GM19043 (cell line): Measurements from ENCODE around the gene OSBPL1A.

Experiments
- ATAC-seq: cut with Tn5 transposase; IDR thresholded peaks from one replicate; pipeline ENCODE4 v1.9.1; 2021; ENCODE audit warnings: low read depth; ENCODE audit not compliant: unreplicated experiment

The OSBPL1A gene

DNA sequence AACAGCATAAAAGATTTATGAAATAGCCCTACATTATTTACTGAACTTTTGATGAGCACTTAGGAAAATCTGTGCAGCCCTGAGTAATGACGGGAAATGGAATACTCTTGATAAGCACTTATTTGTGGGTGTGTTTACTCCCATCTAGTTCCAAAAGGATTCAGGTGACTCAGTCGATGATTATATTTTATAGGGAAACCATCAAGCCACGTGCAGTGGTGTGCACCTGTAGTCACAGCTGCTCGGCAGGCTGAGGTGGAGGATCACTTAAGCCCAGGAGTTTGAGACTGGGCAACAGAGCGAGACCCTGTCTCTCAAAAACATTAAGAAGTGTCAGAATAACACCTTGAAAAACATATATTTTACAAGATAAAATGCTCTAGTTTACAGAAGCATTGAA is 166.9 kb downstream of the OSBPL1A start:
- no peak for ATAC-seq

DNA sequence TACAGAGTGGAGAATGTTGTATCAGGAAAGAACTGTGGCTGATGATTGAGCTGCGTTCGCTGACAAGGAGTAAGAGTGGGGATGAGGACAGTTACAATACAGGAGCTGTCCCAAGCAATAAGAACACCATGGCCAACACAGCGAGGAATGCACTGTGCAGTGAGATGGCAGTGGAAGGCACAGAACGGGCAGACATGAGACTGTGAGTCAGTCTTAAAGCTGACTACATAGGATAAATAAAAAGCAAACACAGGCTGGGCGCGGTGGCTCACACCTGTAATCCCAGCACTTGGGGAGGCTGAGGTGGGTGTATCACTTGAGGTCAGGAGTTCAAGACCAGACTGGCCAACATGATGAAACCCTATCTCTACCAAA is 169.0 kb downstream of the OSBPL1A start:
- ATAC-seq = no peak

- no peak for ATAC-seq
These were observed 169.5 kb downstream of the OSBPL1A start for GRCh38 chr18:24227977-24228666.

DNA sequence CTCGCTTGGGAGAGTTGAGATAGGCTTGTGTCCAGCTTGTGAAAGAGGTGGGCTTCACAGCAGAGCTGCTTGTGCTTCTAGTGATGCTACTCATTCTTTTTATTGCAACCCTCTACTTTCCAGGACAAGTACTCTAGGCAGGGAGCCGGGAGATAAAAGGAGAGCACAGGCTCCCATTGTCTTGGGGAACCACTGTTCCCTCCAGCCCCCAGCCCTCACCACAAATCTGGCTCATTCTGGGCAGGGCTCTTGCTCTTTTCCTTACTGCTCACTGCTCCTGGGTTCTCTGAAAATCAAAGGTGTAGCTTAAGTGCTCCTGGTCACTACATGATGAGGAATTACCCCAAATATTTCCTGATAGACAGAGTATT is 177.3 kb downstream of the OSBPL1A start:
- no peak for ATAC-seq

DNA sequence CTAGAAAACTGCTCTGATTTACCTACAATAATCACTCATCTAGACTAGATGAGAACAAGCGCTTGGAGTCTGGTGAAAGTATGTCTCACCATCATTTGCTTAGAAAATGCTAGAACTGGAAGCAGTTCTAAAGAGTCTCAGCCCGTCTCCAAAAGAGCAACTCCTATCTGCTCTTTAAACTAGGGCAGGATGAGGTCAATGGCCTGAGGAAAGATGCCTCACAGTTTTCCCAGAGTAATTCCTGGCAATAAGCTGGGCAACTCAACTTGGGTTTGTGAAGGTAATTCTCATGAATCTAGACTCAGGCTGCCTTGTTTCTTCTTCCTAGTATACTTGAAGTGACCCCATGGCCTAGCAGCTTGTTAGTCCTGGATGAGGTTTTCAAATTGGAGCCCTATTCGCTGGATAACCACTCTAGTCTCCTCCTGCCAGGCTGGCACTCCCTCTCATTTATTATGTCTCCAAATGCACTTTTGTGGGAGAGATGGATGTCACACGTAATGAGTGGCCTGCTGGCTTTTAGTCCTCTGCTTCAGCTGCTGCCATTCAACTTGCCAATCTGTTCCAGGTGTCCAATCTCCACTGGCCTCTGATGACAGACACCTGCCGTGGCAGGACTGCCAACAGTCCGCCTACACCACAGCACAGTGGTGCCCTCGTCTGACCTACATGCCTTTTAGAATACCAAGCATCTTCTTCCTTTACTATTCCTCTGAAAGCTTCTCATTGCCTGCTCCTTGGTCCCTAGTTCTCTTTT is 177.9 kb downstream of the OSBPL1A start:
- ATAC-seq = no peak

- ATAC-seq = no peak
These were observed 182.7 kb downstream of the OSBPL1A start for GRCh38 chr18:24214913-24215312.

DNA sequence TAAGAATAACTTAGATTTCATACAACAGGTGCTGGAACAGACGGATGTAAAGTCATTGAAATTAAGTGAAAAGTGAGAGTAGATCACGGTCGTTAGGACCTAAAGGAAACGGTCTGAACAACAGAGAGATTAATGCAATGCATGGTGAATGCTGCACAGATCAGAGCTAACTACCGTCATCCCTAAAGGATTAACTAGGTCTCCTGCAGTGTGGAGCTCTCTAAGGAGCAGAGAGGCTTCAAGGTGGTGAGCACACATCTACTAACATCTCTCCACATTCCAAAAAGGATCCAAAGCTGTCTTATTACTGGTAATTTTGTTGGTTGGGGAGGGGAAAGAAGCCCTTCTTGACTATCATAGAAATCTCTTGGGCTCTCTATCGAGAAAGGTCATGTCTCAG is 183.5 kb downstream of the OSBPL1A start:
- no peak for ATAC-seq

- no peak for ATAC-seq
These were observed 184.7 kb downstream of the OSBPL1A start for GRCh38 chr18:24212939-24213338.

DNA sequence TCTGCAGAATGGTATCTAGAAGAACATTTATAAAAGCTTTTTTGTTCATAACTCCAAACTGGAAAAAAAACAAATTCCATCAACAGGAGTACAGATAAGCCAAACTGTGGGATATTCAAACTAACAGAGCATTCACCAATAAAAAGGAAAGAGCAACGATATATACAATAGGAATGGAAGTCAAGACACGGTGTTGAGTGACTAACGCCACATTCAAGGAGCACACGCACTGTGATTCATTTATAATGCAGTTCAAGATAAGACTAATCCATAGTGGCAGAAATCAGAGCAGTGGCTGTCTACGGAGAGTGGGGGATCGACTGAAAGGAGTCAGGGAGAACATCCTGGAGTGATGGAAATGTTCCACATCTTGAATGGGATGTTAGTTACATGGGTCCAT is 188.1 kb downstream of the OSBPL1A start:
- ATAC-seq = no peak

DNA sequence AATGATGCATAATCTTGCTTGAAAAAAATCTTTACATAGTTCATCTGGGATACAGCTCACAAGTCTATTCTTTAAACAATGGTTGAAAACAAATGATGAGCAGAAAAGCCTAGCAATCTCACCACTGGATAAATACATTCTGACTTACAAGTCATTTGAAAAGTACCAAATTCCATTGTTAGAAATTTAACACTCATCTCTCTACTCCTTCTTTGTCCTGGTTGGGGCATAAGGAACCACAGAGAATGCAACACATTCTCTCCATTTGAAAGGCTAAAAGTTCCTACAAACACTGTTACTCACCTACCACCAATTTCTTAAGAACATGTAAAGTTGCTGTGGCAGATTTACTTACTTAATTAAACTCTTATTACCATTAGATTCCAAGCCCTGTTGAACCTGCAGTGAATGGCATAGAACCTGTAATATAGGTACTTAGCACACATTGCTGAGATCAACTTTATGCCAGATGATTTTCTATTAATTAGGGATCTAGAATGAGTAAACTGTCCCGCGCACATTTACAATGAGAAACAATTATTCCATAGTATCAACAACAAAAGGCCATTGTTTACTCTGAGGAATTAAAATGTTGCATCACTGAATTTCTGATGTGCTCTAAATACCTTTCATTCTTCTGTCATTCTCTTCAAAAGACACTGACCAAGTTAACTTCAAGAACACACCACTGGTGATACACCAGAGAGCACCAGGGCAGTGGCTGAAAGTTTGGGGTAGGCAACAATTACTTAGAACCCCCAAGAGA is 189.2 kb downstream of the OSBPL1A start:
- no peak for ATAC-seq

DNA sequence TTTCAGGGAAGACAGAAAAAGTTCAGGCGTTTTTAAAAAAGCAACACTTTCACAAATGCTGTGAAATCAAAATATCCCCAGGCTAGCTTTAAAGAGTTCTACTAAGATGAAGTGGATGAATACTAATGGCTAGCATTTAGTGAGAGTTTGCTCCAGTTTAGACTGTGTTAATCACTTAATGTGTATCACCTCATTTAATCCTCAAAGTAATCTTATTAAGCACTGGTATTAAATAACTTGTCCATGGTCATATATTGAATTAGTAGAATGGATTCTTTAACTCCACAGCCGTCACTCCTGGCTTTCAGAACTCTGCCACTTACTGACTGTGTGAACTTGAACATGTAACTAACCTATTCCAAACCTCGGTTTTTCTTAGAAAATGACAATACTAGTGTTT is 192.7 kb downstream of the OSBPL1A start:
- no peak for ATAC-seq

- ATAC-seq = no peak
These were observed 195.6 kb downstream of the OSBPL1A start for GRCh38 chr18:24201699-24202687.

DNA sequence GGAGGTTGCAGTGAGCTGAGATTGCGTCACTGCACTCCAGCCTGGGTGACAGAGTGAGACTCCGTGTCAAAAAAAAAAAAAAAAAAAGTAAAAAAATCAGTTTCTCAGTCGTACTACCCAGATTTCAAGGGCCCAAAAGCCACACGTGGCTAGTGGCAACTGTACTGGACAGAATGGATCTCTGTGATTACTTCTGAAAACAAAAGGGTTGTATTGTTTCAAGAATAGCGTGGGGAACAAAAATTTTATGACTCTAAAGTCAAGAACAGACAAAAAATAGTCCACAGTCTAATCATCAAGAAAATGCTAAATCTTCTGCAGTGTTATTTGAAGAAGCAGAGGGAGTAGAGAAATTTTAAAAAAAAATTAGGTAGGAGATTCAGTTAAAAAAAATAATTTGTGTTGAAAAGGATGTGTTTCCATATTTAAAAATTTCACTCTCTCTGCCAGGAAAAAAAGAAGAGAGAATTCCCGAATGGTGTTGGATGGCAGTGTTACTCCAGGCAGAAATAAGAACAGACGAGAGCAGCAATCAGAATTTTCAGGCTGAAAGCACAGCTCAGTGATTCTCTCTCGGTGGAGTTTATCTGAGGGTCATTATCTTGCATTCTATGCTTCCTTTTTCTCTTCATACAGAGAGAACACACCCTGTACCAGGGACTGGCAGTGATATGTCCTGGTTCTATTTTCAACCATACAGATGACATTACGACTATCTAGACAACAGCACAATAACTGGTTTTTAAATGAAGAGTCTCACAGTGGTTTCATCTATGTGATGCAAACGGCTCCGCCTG is 196.9 kb downstream of the OSBPL1A start:
- no peak for ATAC-seq

DNA sequence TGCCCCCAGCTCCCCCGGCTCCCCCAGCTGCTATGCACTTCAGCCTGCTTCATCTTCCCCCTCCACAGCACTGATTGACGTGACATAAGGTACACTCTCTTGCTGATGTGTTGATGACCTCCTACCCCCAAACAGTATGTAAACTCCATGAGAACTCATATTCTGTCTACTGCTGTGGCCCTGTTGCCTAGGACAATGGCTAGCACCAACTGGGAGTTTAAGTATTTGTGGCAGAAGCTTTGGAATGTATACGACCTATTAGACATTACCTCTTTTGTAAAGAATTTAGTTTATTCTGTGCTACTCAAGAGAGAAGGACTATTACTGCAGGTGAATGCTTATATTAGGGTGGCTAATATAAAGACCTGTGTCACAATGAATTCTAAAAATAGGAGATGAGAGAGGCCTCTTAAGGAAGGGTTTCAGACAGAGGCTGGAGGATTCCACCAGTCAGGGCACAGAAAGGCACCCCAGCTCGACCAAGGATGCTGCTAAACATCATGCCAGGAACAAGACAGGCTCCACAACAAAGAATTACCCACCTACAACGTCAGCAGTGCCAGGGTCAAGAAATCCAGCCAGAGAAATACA is 198.2 kb downstream of the OSBPL1A start:
- no peak for ATAC-seq

DNA sequence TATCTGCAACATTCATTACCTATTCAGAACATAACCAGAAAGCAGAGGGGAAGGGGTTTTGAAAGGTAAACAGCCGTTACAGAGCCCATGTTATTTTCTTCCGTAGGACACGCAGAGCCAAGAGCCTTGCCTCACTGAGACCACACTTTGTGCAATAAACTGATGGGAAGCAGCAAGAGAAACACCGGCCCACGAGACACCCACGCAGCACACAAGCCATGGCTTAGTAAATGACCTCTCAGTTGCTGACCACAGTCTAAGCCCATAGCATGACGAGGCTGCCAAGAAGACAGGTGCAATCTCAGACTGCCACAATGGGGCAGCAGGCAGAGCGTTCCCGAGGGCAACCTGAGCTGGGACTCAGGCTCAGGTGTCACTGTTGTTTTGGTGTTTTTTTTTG is 199.2 kb downstream of the OSBPL1A start:
- ATAC-seq = no peak

GRCh38 chr18:24197412-24197811 is 200.2 kb downstream of the OSBPL1A start:
- ATAC-seq = no peak

DNA sequence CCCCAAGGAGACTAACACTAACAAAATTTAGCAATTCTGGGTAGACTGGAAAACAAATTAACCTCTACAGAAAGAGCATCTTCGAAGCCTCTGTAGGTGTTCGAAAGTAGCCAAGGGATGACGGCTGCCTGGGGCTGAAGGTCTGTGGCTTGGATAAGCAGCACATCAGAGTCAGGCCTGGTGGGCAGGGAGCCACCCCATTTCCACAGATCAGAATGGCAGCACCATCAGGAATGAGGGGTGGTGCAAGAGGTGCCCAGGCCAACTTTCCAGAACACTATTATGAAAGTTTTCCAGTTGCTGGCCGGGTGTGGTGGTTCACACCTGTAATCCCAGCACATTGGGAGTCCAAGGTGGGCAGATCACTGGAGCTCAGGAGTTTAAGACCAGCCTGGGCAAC is 200.9 kb downstream of the OSBPL1A start:
- ATAC-seq = no peak

DNA sequence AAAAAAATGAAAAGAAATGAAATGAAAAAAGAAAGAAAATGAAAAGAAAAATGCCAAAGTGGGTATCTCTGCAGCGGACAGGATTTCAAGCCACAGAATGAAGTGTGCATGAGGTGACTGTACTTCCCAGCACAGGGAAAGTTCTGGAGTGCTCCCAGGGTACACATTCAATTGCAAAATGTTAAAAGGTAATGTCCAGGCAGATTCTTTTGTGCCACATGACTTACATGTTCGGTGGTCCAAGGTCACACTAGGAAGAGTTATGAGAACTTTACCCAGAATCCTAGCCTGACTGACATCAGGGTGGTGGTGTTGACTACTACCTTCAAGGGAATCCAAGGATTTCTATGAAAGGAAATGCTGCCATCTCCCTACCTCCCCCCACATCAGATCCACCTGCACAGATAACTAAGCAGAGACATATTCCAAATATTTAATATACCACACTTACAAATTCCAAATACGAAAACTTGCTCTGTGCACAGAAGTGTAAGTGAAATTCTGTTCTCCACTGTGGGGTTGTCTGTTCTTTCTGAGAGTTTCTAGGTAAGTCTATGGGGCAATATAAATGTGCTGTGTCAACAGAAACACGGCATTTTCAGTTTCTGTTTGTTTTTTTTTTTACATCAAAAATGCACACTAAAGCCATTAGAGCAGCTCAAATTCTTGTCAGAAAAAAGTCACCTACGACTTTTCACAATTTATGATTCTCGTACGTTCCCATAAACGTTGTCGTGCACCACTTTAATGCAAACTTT is 202.1 kb downstream of the OSBPL1A start:
- ATAC-seq = no peak

GRCh38 chr18:24190590-24190989 is 207.0 kb downstream of the OSBPL1A start:
- ATAC-seq = no peak
